Measurements from ENCODE around the gene ASTN2.

ASTN2 gene

DNA sequence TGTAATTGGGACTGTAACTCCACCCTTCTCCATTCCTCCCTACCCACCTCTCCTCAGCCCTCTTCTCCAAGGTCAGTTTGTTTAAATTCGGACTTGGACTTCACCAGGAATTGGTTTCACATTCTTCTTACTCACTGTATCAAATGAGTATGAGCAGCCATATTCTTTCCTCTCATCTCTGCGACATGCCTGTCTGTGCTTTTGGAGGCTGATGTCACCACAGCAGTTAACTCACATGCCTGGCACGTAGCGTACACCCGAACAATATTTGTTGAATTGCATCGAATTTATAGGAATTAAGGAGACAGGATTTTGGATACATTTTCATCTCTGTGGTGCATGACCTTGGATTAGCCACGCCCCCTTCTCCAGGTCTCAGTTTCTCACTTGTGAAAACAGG is 291.1 kb downstream of the ASTN2 start:
- Histone ChIP-seq H3K18ac (ENCODE audit: low read length) (no peak overlapping the region), H2BK120ac (ENCODE audit: low read depth, low read length) (no peak overlapping the region), H3K4me2 (ENCODE audit: insufficient read depth, low read length, poor library complexity, severe bottlenecking) (no peak overlapping the region), H3K4ac (ENCODE audit: low read length) (no peak overlapping the region), H4K91ac (ENCODE audit: low read depth, low read length, poor library complexity) (no peak overlapping the region), H3K27me3 (ENCODE audit: control insufficient read depth in 3 of 3, insufficient read depth in 3 of 3, low read depth in 1 of 3, low read length in 3 of 3) (no peaks in the 10 kb centered on the region), H2BK5ac (ENCODE audit: low read length) (no peak overlapping the region), H3K4me3 (ENCODE audit: low read length in 2 of 2) (no peak overlapping the region), H3K9me3 (replicated peaks in 1 of 2; ENCODE audit: control insufficient read depth in 2 of 2, insufficient read depth in 1 of 2, low read depth in 1 of 2, low read length in 2 of 2) (no peaks in the 10 kb centered on the region), H2AFZ (ENCODE audit: low read length) (no peak overlapping the region), H2BK12ac (ENCODE audit: low read length) (no peak overlapping the region), H2BK15ac (ENCODE audit: low read length) (no peak overlapping the region), H3K4me1 (ENCODE audit: control insufficient read depth in 2 of 2, insufficient read depth in 1 of 2, low read depth in 1 of 2, low read length in 2 of 2) (no peaks in the 10 kb centered on the region), H4K8ac (ENCODE audit: low read depth, low read length) (no peak overlapping the region), H3K36me3 (replicated peaks in 1 of 2; ENCODE audit: control insufficient read depth in 2 of 2, insufficient read depth in 2 of 2, low read length in 2 of 2) (no peaks in the 10 kb centered on the region), H3K27ac (replicated peaks; ENCODE audit: low read length) (no peak overlapping the region), H3K14ac (ENCODE audit: low read length) (no peak overlapping the region), H3K23ac (ENCODE audit: low read depth, low read length, poor library complexity) (no peak overlapping the region), H3K9ac (ENCODE audit: low read depth, low read length, poor library complexity) (no peak overlapping the region), H2AK5ac (ENCODE audit: low read depth, low read length) (no peak overlapping the region), H3K79me1 (ENCODE audit: low read depth, low read length) (no peaks in the 10 kb centered on the region)
- no CpG with 5 or more reads among the region's 7 CpGs for WGBS, 2 donors (ENCODE audit: extremely low coverage in 2 of 2, insufficient read length in 2 of 2, insufficient replicate concordance in 1 of 2)
- no peak for DNase-seq (ENCODE audit: low spot score)

DNA sequence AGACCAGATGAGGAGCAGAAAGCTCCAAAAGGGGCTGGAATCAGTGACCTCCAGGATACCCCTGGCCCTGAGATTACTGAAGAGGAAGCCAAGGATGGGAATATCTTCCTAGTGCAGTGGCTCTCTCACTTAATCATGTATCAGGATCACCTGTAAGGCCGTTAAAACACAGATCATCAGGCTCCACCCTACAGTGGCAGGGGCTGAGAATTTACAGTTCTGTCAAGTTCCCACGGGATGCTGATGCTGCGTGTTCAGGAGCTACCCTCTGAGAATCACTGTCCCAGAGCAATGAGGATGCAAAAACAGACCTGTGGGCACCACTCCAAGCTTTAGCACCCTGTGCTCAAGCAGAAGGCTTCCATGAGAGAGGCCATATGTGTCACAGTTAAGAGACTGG is 291.9 kb downstream of the ASTN2 start:
- Histone ChIP-seq H3K79me1 (ENCODE audit: low read depth, low read length) (no peaks in the 10 kb centered on the region), H3K4me2 (ENCODE audit: insufficient read depth, low read length, poor library complexity, severe bottlenecking) (no peak overlapping the region), H3K36me3 (replicated peaks in 1 of 2; ENCODE audit: control insufficient read depth in 2 of 2, insufficient read depth in 2 of 2, low read length in 2 of 2) (no peaks in the 10 kb centered on the region), H2AK5ac (ENCODE audit: low read depth, low read length) (no peak overlapping the region), H3K27ac (replicated peaks; ENCODE audit: low read length) (no peak overlapping the region), H3K18ac (ENCODE audit: low read length) (no peak overlapping the region), H3K23ac (ENCODE audit: low read depth, low read length, poor library complexity) (no peak overlapping the region), H3K9ac (ENCODE audit: low read depth, low read length, poor library complexity) (no peak overlapping the region), H3K4ac (ENCODE audit: low read length) (no peak overlapping the region), H3K4me3 (ENCODE audit: low read length in 2 of 2) (no peak overlapping the region), H3K14ac (ENCODE audit: low read length) (no peak overlapping the region), H3K27me3 (ENCODE audit: control insufficient read depth in 3 of 3, insufficient read depth in 3 of 3, low read depth in 1 of 3, low read length in 3 of 3) (no peaks in the 10 kb centered on the region), H4K91ac (ENCODE audit: low read depth, low read length, poor library complexity) (no peak overlapping the region), H4K8ac (ENCODE audit: low read depth, low read length) (no peak overlapping the region), H2AFZ (ENCODE audit: low read length) (no peak overlapping the region), H3K9me3 (replicated peaks in 1 of 2; ENCODE audit: control insufficient read depth in 2 of 2, insufficient read depth in 1 of 2, low read depth in 1 of 2, low read length in 2 of 2) (no peaks in the 10 kb centered on the region), H2BK5ac (ENCODE audit: low read length) (no peak overlapping the region), H2BK15ac (ENCODE audit: low read length) (no peak overlapping the region), H2BK12ac (ENCODE audit: low read length) (no peak overlapping the region), H2BK120ac (ENCODE audit: low read depth, low read length) (no peak overlapping the region), H3K4me1 (ENCODE audit: control insufficient read depth in 2 of 2, insufficient read depth in 1 of 2, low read depth in 1 of 2, low read length in 2 of 2) (no peaks in the 10 kb centered on the region)
- DNase-seq (ENCODE audit: low spot score): no peak
- no CpG with 5 or more reads among the region's 3 CpGs for WGBS, 2 donors (ENCODE audit: extremely low coverage in 2 of 2, insufficient read length in 2 of 2, insufficient replicate concordance in 1 of 2)

DNA sequence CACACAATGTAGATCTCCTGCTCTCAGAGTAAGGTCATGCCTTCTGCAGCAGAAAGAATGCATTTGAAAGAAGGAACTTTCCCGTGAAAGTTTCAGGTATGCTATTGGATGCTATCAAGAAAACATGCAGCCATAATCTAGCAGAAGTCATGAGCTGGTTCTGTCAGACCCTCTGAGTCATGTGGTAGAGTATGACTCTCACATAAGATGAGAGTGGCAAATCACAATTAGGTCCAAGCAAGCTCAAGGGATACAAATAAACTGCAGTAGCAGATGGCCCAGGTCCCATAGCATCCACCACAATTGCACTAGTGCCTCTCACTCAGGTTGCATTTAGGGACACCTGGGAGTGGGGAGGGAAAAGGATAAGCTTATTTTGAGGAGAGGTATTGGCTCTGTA is 292.8 kb downstream of the ASTN2 start:
- Histone ChIP-seq H3K4me3 (ENCODE audit: low read length in 2 of 2) (no peak overlapping the region), H3K9me3 (replicated peaks in 1 of 2; ENCODE audit: control insufficient read depth in 2 of 2, insufficient read depth in 1 of 2, low read depth in 1 of 2, low read length in 2 of 2) (no peaks in the 10 kb centered on the region), H4K91ac (ENCODE audit: low read depth, low read length, poor library complexity) (no peak overlapping the region), H3K36me3 (replicated peaks in 1 of 2; ENCODE audit: control insufficient read depth in 2 of 2, insufficient read depth in 2 of 2, low read length in 2 of 2) (no peaks in the 10 kb centered on the region), H3K4ac (ENCODE audit: low read length) (no peak overlapping the region), H3K9ac (ENCODE audit: low read depth, low read length, poor library complexity) (no peak overlapping the region), H2AK5ac (ENCODE audit: low read depth, low read length) (no peak overlapping the region), H2BK15ac (ENCODE audit: low read length) (no peak overlapping the region), H3K23ac (ENCODE audit: low read depth, low read length, poor library complexity) (no peak overlapping the region), H3K27me3 (ENCODE audit: control insufficient read depth in 3 of 3, insufficient read depth in 3 of 3, low read depth in 1 of 3, low read length in 3 of 3) (no peaks in the 10 kb centered on the region), H3K18ac (ENCODE audit: low read length) (no peak overlapping the region), H2BK5ac (ENCODE audit: low read length) (no peak overlapping the region), H3K4me1 (ENCODE audit: control insufficient read depth in 2 of 2, insufficient read depth in 1 of 2, low read depth in 1 of 2, low read length in 2 of 2) (no peaks in the 10 kb centered on the region), H2BK120ac (ENCODE audit: low read depth, low read length) (no peak overlapping the region), H4K8ac (ENCODE audit: low read depth, low read length) (no peak overlapping the region), H3K14ac (ENCODE audit: low read length) (no peak overlapping the region), H2BK12ac (ENCODE audit: low read length) (no peak overlapping the region), H3K27ac (replicated peaks; ENCODE audit: low read length) (no peak overlapping the region), H3K79me1 (ENCODE audit: low read depth, low read length) (no peaks in the 10 kb centered on the region), H2AFZ (ENCODE audit: low read length) (no peak overlapping the region), H3K4me2 (ENCODE audit: insufficient read depth, low read length, poor library complexity, severe bottlenecking) (no peak overlapping the region)
- DNase-seq (ENCODE audit: low spot score): no peak
- WGBS, 2 donors (ENCODE audit: extremely low coverage in 2 of 2, insufficient read length in 2 of 2, insufficient replicate concordance in 1 of 2): no CpG with 5 or more reads among the region's 1 CpG

- H3K27me3 ChIP-seq (ENCODE audit: control insufficient read depth in 3 of 3, insufficient read depth in 3 of 3, low read depth in 1 of 3, low read length in 3 of 3): no peaks in the 10 kb centered on the region
- no peak overlapping the region for H3K4ac ChIP-seq (ENCODE audit: low read length)
- H3K4me1 ChIP-seq (ENCODE audit: control insufficient read depth in 2 of 2, insufficient read depth in 1 of 2, low read depth in 1 of 2, low read length in 2 of 2): no peaks in the 10 kb centered on the region
- WGBS, 2 donors (ENCODE audit: extremely low coverage in 2 of 2, insufficient read length in 2 of 2, insufficient replicate concordance in 1 of 2): no CpG with 5 or more reads among the region's 2 CpGs
- no peak overlapping the region for H3K9ac ChIP-seq (ENCODE audit: low read depth, low read length, poor library complexity)
- H4K91ac ChIP-seq (ENCODE audit: low read depth, low read length, poor library complexity): no peak overlapping the region
- DNase-seq (ENCODE audit: low spot score): no peak
- H2BK5ac ChIP-seq (ENCODE audit: low read length): no peak overlapping the region
- H3K4me2 ChIP-seq (ENCODE audit: insufficient read depth, low read length, poor library complexity, severe bottlenecking): no peak overlapping the region
- H3K18ac ChIP-seq (ENCODE audit: low read length): no peak overlapping the region
- H3K9me3 ChIP-seq (replicated peaks in 1 of 2; ENCODE audit: control insufficient read depth in 2 of 2, insufficient read depth in 1 of 2, low read depth in 1 of 2, low read length in 2 of 2): no peaks in the 10 kb centered on the region
- H3K27ac ChIP-seq (replicated peaks; ENCODE audit: low read length): no peak overlapping the region
- H2BK15ac ChIP-seq (ENCODE audit: low read length): no peak overlapping the region
- H3K36me3 ChIP-seq (replicated peaks in 1 of 2; ENCODE audit: control insufficient read depth in 2 of 2, insufficient read depth in 2 of 2, low read length in 2 of 2): no peaks in the 10 kb centered on the region
- H2BK12ac ChIP-seq (ENCODE audit: low read length): no peak overlapping the region
- no peak overlapping the region for H3K4me3 ChIP-seq (ENCODE audit: low read length in 2 of 2)
- no peak overlapping the region for H2BK120ac ChIP-seq (ENCODE audit: low read depth, low read length)
- H3K79me1 ChIP-seq (ENCODE audit: low read depth, low read length): no peaks in the 10 kb centered on the region
- H3K23ac ChIP-seq (ENCODE audit: low read depth, low read length, poor library complexity): no peak overlapping the region
- H4K8ac ChIP-seq (ENCODE audit: low read depth, low read length): no peak overlapping the region
- no peak overlapping the region for H2AK5ac ChIP-seq (ENCODE audit: low read depth, low read length)
- H3K14ac ChIP-seq (ENCODE audit: low read length): no peak overlapping the region
- H2AFZ ChIP-seq (ENCODE audit: low read length): no peak overlapping the region
These were observed 293.5 kb downstream of the ASTN2 start for GRCh38 chr9:117121316-117121715.
